ENCODE data around the gene SNX32.

Gene SNX32

GRCh38 chr11:65868907-65869306 lies 35.1 kb downstream of the SNX32 start:
- DNase-seq (ENCODE audit: low spot score), result no peak

GRCh38 chr11:65869643-65870306 lies 36.0 kb downstream of the SNX32 start:
- no peak for DNase-seq (ENCODE audit: low spot score)

- DNase-seq (ENCODE audit: low spot score), result no peak
These were observed 36.5 kb downstream of the SNX32 start for GRCh38 chr11:65870307-65870658.

- no peak for DNase-seq (ENCODE audit: low spot score)
These were observed 37.2 kb downstream of the SNX32 start for GRCh38 chr11:65870706-65871681.

GRCh38 chr11:65871811-65872548 lies 38.2 kb downstream of the SNX32 start:
- no peak for DNase-seq (ENCODE audit: low spot score)

GRCh38 chr11:65872586-65873317 lies 39.0 kb downstream of the SNX32 start, which contains the start of gene EFEMP2:
TSS of gene EFEMP2 (minus strand) at chr11:65872800. CDS start at chr11:65872354, 446 bp downstream.
- DNase-seq (ENCODE audit: low spot score), result no peak

- DNase-seq (ENCODE audit: low spot score), result peak; percentile 90
These were observed 39.8 kb downstream of the SNX32 start for GRCh38 chr11:65873318-65874156.

- DNase-seq (ENCODE audit: low spot score), result no peak
These were observed 45.9 kb downstream of the SNX32 start, which contains the start of gene CTSW for GRCh38 chr11:65879617-65880016. TSS of gene CTSW (plus strand) at chr11:65879837. CDS start at chr11:65879855, 18 bp downstream.

- DNase-seq (ENCODE audit: low spot score), result no peak
These were observed 46.3 kb downstream of the SNX32 start for GRCh38 chr11:65880027-65880426.

- no peak for DNase-seq (ENCODE audit: low spot score)
These were observed 47.2 kb downstream of the SNX32 start for GRCh38 chr11:65880844-65881421.

GRCh38 chr11:65882120-65883057 lies 48.6 kb downstream of the SNX32 start:
- DNase-seq (ENCODE audit: low spot score), result no peak

GRCh38 chr11:65883058-65883761 lies 49.4 kb downstream of the SNX32 start:
- DNase-seq (ENCODE audit: low spot score), result no peak

- no peak for DNase-seq (ENCODE audit: low spot score)
These were observed 50.3 kb downstream of the SNX32 start for GRCh38 chr11:65883786-65884715.

- peak; percentile 70 for DNase-seq (ENCODE audit: low spot score)
These were observed 50.9 kb downstream of the SNX32 start for GRCh38 chr11:65884716-65885092.

- no peak for DNase-seq (ENCODE audit: low spot score)
These were observed 51.5 kb downstream of the SNX32 start for GRCh38 chr11:65885231-65885630.

- no peak for DNase-seq (ENCODE audit: low spot score)
These were observed 52.2 kb downstream of the SNX32 start for GRCh38 chr11:65885808-65886536.

Data from SW480 (cell line).